Raji (cell line): ENCODE results near the gene VMP1.

Experiments
- POLR2A ChIP-seq: IDR thresholded peaks from 2 replicates; pipeline ENCODE4 v1.6.1; 2011; ENCODE audit warnings: low read depth, low read length, control low read depth; ENCODE audit not compliant: insufficient read depth

Gene VMP1

DNA sequence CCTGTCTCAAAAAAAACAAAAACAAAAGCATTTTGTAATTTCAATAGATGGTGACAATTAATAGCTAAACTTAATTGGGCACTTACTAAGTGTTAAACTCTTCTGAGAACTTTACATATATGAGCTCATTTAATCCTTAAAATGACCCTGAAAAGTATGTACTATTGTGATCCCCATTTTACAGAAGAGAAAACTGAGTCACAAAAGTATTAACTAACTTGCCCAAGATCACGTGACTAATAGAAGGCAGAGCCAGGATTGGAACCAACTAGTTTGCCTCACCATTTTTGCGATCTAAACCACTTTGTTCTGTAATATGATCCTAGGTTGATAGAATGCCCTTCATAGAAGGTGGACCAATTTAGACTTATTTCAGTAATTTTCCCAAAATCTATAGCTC, 26.2 kb downstream of the VMP1 start:
- TF ChIP-seq POLR2A = no peak

DNA sequence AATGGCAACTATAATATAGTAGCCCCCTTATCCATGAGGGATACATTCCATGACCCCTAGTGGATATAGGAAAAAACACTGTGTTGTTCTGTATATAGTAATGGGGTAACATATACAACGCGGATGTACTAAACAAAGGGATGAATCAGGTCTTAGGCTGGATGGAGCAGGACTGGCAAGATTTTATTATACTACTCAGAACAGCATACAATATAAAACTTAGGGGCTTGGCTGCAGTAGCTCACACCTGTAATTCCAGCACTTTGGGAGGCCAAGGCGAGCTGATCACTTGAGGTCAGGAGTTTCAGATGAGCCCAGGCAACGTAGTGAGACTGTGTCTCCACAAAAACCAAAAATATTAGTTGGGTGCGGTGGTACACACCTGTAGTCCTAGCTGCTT, 26.8 kb downstream of the VMP1 start:
- no peak for TF ChIP-seq POLR2A

DNA sequence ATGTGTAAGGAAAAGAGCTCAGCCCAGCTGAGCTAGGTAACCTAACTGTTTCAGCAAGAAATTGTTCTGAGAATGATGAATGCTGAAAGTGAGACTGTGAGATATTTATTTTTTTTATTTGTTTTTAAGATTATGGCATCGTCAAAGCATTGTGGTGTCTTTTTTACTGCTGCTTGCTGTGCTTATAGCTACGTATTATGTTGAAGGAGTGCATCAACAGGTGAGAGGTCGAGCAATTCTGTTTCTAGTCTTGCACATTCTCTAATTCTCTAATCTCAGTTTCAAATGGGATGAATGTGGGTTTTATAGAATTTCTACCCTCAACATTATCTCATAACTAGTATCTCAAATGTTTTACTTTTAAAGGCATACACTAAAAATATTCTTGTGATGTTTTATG, 29.9 kb downstream of the VMP1 start:
- no peak for TF ChIP-seq POLR2A

DNA sequence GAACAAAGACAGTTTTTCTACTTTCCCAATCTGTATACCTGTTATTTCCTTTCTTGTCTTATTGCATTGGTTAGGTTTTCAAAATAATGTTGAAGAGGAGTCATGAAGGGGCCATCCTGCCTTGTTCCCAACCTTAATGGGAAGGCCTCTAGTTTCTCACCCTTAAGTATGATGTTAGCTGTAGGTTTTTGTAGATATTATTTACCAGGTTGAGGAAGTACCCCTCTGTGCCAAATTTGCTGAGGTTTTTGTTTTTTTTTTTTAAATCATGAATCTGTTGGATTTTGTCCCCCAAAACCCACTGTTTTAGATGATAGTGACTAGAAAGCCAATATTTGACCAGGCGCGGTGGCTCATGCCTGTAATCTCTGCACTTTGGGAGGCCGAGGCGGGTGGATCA, 36.4 kb downstream of the VMP1 start:
- no peak for TF ChIP-seq POLR2A

DNA sequence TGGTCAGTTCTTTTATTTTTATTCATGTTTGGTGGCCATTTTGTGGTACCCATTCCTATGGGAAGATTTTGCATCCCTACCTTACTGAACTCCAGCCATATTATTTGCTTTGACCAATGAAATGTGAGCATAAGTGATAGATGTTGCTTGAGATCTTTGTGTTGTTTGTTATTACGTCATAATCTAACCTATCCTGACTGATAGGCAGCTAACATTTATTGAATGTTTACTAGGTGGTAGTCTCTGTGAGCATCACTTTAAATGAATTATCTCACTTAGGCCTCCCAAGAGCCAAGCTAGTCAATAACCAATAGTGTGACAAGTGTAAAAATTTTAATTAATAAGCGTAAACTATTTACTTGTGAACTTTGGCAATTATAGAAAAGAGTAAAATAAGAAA, 37.6 kb downstream of the VMP1 start:
- TF ChIP-seq POLR2A = no peak

DNA sequence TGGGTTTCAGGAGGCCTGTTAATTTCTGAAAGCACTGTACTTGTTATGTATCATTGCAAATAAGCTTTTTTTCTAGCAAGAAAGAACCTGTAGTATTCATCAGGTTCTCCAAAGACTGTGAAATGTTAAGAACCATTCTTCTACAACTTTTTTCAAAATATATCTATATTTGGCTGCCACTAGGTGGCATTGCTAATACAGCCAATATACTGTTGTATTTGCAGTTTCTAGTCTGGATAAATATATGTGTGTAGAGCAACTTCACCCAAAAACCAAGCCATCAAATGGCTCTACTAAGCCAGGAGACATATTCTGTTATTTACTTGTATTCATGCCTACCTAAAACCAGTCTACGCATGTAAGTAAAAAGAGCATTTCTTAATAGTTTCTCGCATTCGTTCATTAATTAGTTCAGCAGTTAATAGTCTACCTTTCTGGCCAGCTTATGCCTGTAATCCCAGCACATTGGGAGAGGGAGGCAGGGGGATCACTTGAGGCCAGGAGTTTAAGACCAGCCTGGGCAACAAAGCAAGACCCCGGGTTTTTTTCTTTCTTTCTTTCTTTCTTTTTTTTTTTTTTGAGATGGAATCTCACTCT, 39.5 kb downstream of the VMP1 start:
- no peak for TF ChIP-seq POLR2A

DNA sequence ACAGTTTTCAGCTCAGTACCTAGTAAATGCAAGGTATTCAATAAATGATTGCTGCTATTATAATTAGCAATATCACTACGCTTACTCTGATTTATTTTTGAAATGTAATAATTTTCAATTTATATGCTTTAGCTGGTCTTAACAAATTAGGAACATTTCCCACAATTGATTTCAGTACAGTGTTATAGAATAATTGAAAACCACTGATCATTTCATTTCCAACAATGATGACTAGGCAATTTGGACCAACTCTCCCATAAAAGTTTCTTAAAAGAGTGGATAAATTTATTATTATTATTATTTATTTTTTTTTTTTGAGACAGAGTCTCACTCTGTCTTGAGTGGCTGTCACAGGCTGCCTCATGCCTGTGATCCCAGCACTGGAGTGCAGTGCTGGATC, 41.1 kb downstream of the VMP1 start:
- no peak for TF ChIP-seq POLR2A

DNA sequence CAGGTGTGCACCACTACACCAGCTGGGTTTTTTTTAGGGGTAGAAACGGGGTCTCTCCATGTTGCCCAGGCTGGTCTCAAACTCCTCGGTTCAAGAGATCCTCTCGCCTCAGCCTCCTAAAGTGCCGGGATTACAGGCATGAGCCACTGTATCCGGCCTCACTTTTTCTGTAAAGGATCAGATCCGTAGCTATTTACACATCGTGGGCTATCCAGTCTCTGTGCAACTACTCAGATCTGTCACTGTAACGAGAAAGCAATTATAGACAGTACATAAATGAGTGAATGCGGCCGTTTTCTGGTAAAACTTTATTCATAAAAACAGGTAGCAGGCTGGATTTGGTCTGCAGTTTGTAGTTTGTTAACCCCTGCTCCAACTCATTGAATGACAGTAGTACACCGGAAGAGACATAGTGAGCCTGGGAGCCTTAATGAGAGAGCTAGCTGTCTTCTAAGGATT, 44.5 kb downstream of the VMP1 start:
- TF ChIP-seq POLR2A = no peak

DNA sequence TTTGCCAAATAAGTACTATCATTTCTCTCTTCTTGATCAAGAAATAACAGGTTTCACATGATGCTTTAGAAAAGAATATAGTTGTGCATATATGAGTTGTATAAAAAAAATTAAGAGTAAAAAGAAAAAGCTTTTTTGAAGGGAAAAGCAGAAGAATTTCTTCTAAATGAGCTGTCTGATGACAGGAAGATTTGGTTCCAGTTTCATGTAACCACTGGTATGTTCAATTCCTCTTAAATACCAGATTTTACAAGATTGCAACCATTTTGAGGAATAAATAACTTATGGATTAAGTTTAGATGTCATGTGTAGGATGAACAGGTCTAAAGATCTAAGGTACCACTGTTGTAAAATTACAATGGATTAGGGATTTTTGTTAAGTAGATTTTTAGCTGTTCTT, 45.0 kb downstream of the VMP1 start:
- TF ChIP-seq POLR2A = no peak

DNA sequence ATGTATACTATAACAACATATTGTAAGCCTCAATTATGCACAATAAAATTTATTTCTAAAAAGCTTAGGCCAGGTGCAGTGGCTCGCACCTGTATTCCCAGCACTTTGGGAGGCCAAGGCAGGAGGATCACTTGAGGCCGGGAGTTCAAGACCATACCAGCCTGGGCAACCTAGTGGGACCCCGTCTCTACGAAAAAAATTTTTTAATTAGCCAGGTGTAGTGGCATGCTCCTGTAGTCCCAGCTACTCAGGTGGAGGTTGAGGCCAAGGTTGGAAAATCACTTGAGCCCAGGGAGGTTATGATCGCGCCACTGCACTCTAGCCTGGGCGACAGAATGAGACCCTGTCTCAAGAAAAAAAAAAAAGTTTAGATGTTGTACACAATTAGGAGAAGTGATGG, 45.5 kb downstream of the VMP1 start:
- no peak for TF ChIP-seq POLR2A

DNA sequence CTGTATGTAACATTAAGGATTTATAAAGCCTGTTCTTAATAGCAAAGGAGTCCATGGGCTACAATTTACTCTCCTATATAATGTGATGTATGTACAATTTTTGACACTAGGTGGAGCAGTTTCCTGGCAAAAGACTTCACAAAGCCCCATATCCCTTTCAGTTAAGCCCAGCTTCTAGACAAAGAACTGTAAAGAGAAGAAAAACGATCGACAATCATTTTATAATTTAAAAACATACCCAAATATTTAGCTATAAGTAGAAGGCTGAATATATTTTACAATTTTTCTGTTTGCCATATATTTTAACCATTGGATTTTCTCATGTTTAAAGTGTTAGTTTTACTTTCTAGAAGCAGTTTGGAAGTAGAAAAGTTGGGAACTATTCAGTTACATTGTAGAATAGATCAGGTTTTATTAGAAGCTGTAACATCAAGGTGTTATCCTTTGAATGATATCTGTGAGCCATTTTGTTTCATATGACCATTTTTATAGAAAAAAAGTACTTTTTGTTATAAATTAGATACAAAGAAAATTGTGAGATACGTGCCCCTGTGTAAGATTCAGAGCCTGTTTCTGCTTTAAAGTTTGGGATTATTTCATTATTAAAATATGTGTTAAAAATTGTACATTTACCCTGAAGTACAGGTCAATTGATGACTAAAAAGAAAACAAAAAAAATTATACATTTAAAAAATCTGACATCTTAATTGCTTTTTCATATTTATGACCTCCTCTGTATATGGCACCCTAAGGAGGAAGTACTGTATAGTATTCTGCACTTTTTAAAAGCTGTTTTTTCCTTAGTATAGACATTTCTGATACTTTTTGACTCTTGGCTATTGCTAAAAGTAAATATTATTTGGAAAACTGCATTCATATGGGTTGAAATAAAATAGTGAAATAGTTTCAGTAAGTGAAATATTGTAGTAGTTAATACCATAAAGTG, 46.3 kb downstream of the VMP1 start:
- no peak for TF ChIP-seq POLR2A

DNA sequence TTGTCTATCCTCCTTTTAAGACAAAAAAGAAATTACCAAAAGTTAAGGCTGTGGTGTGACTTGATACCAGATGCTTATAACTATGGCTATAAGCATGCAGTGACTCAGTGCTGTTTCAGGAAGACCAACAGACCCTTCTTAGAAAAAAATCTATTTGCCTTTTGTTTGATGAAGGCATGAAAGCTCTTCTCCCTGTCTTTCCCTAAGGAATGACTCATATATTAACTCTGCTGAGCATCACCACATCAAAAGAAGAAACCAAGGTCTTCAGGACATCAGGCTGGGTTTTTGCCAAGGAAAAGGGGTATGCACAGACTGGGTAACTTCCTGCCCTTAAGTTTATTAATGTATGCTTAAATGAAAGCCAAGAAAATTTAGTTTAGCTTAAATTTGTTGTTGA, 47.1 kb downstream of the VMP1 start:
- no peak for TF ChIP-seq POLR2A

DNA sequence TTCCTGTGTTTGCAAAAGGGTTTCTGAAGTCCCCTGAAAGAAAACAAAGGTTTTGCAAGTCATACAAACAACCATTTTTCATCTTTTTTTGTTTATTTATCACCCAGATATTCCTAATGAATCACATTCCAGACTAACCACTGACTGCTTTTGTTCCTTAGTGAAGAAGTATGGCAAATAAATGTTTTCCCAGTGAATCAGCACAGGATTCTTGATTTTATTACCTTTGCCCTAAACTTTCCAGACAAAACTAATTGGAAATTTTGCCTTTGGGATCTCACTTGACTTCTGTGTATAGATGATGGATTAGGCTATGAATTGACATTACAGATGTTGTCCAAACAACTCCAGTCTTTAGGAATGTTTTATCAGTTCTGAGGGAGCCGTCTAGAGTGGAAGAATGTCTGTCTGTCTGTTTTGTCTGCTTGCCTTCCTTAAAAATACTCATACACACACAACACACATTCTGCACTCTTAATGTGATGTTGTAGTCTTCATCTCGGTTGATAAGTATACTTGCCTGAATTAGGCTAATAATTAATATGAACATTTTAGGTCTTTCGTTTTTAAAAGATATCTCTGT, 48.9 kb downstream of the VMP1 start:
- no peak for TF ChIP-seq POLR2A

DNA sequence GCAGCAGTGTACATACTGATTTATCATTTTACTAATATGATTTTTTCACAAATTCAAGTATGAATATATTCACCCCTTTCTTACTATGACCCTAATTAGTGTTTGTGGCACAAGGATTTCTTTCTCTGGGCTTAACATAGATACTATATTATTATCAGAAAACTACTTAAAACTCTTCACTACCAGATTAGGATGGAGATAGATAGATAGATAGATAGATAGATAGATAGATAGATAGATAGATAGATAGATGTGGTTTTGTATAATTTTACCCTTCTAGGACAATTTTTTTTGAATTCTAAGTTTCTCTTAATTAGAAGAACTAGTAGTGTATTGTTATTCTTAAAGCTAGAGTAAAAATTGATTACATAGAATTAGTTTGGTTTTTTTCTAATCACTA, 49.6 kb downstream of the VMP1 start:
- TF ChIP-seq POLR2A = no peak

DNA sequence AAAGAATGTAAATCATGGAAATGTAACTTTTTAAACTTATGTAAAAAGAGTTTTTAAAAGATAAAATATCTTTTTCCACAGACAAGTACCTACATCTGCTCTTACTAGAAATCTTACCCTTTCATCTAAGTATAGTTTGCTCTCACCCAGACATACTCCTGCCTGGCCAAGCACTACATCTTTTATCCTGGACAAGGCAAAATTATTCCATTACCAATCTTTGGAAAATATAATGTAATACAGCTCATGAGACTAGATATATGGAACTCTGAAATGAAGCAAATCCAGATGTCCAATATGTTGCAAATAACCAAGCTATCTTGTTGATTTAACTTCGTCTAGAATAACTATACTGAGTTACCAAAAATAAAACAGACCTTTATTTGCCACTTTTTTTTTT, 50.0 kb downstream of the VMP1 start:
- TF ChIP-seq POLR2A = no peak

DNA sequence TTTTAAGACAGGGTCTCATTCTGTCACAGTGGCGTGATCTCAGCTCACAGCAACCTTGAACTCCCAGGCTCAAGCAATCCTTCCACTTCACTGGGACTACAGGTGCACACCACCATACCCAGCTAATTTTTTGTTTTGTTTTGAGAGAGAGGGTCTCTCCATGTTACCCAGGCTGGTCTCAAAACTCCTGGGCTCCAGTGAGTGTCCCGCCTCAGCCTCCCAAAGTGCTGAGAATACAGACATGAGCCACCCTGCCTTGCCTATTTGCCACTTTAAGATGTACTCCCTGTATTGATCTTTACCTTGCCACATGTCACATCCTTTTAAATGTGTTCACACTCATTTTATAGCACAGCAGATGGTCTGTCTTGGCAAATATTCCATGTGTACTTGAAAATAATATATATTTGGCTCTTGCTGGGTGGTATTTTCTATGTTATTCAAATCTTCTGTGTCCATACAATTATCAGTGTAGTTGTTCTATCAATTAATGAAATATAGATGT, 50.5 kb downstream of the VMP1 start:
- no peak for TF ChIP-seq POLR2A
